ENCODE results near the gene TARP.
"Not testable (repeated sequence)": the region's sequence is repeated elsewhere in the genome, so short reads cannot be mapped to it uniquely, and the experiment has no call there.

TARP gene

GRCh38 chr7:38235606-38236005 lies 37.8 kb downstream of the TARP start:
- no peak for ATAC-seq
- no peak for DNase-seq
- no peak overlapping the region for H3K27ac ChIP-seq (ENCODE audit: low read length)
- WGBS, result 65% methylated on average over 4 of the region's 4 CpGs
- no peaks in the 10 kb centered on the region for H3K9me3 ChIP-seq (ENCODE audit: control insufficient read depth, low read length)
- no peaks in the 10 kb centered on the region for H3K27me3 ChIP-seq (ENCODE audit: control insufficient read depth, insufficient read depth)
- H3K4me1 ChIP-seq (ENCODE audit: control insufficient read depth, insufficient read depth, low read length), result no peaks in the 10 kb centered on the region
- H3K4me3 ChIP-seq (ENCODE audit: low read length), result no peak overlapping the region
- intact Hi-C loops (cut with DNase I), result no loop called here

GRCh38 chr7:38234759-38235158 lies 38.7 kb downstream of the TARP start:
- intact Hi-C loops (cut with DNase I); DNase-seq; H3K4me1 ChIP-seq (ENCODE audit: control insufficient read depth, insufficient read depth, low read length); H3K27me3 ChIP-seq (ENCODE audit: control insufficient read depth, insufficient read depth); H3K9me3 ChIP-seq (ENCODE audit: control insufficient read depth, low read length); ATAC-seq; H3K27ac ChIP-seq (ENCODE audit: low read length); H3K4me3 ChIP-seq (ENCODE audit: low read length): not testable (repeated sequence)
- 86% methylated on average over 11 of the region's 11 CpGs for WGBS

GRCh38 chr7:38232502-38233366 lies 40.7 kb downstream of the TARP start:
- WGBS, result 65% methylated on average over 11 of the region's 11 CpGs
- no peak overlapping the region for H3K4me3 ChIP-seq (ENCODE audit: low read length)
- peak; percentile 16 to 31 for ATAC-seq
- DNase-seq, result peak in 1 of 3 donors; percentile 52
- no peaks in the 10 kb centered on the region for H3K4me1 ChIP-seq (ENCODE audit: control insufficient read depth, insufficient read depth, low read length)
- H3K27ac ChIP-seq (ENCODE audit: low read length), result no peak overlapping the region
- H3K9me3 ChIP-seq (ENCODE audit: control insufficient read depth, low read length), result no peaks in the 10 kb centered on the region
- H3K27me3 ChIP-seq (ENCODE audit: control insufficient read depth, insufficient read depth), result no peaks in the 10 kb centered on the region
- intact Hi-C loops (cut with DNase I), result no loop called here

GRCh38 chr7:38229884-38230642 lies 43.4 kb downstream of the TARP start:
- H3K4me1 ChIP-seq (ENCODE audit: control insufficient read depth, insufficient read depth, low read length), result no peaks in the 10 kb centered on the region
- WGBS, result 85% methylated on average over 6 of the region's 6 CpGs
- no peak for ATAC-seq
- H3K27ac ChIP-seq (ENCODE audit: low read length), result no peak overlapping the region
- no peaks in the 10 kb centered on the region for H3K27me3 ChIP-seq (ENCODE audit: control insufficient read depth, insufficient read depth)
- no peak for DNase-seq
- H3K4me3 ChIP-seq (ENCODE audit: low read length), result no peak overlapping the region
- no peaks in the 10 kb centered on the region for H3K9me3 ChIP-seq (ENCODE audit: control insufficient read depth, low read length)
- intact Hi-C loops (cut with DNase I), result loop anchor here in 1 of 4 donors (10.0 kb wide), 1 partner anchor 325 kb away; no protein-coding TSS in a partner anchor

GRCh38 chr7:38229386-38229785 lies 44.0 kb downstream of the TARP start:
- intact Hi-C loops (cut with DNase I), result loop anchor here in 1 of 4 donors (10.0 kb wide), 1 partner anchor 325 kb away; no protein-coding TSS in a partner anchor
- no peak overlapping the region for H3K4me3 ChIP-seq (ENCODE audit: low read length)

GRCh38 chr7:38224392-38224791 lies 49.0 kb downstream of the TARP start:
- H3K9me3 ChIP-seq (ENCODE audit: control insufficient read depth, low read length), result no peaks in the 10 kb centered on the region
- no peaks in the 10 kb centered on the region for H3K27me3 ChIP-seq (ENCODE audit: control insufficient read depth, insufficient read depth)
- ATAC-seq (no peak), DNase-seq (no peak)
- no peak overlapping the region for H3K4me3 ChIP-seq (ENCODE audit: low read length)
- WGBS, result 91% methylated on average over 5 of the region's 5 CpGs
- no peak overlapping the region for H3K27ac ChIP-seq (ENCODE audit: low read length)
- intact Hi-C loops (cut with DNase I), result loop anchor here (5.0 to 10.0 kb wide), 5 partner anchors 93 to 322 kb away; no protein-coding TSS in a partner anchor
- H3K4me1 ChIP-seq (ENCODE audit: control insufficient read depth, insufficient read depth, low read length), result no peaks in the 10 kb centered on the region

More at GRCh38 chr7:38229386-38229785, 44.0 kb downstream of the TARP start:
- WGBS, result 93% methylated on average over 6 of the region's 6 CpGs
- ATAC-seq (no peak), DNase-seq (no peak)
- Histone ChIP-seq H3K27ac (ENCODE audit: low read length) (no peak overlapping the region), H3K9me3 (ENCODE audit: control insufficient read depth, low read length) (no peaks in the 10 kb centered on the region), H3K4me1 (ENCODE audit: control insufficient read depth, insufficient read depth, low read length) (no peaks in the 10 kb centered on the region), H3K27me3 (ENCODE audit: control insufficient read depth, insufficient read depth) (no peaks in the 10 kb centered on the region)

GRCh38 chr7:38223306-38223705 lies 50.1 kb downstream of the TARP start:
- ATAC-seq (no peak), DNase-seq (no peak)
- 91% methylated on average over 2 of the region's 2 CpGs for WGBS
- H3K9me3 ChIP-seq (ENCODE audit: control insufficient read depth, low read length), result no peaks in the 10 kb centered on the region
- no peak overlapping the region for H3K4me3 ChIP-seq (ENCODE audit: low read length)
- intact Hi-C loops (cut with DNase I), result loop anchor here (5.0 to 10.0 kb wide), 5 partner anchors 94 to 321 kb away; no protein-coding TSS in a partner anchor
- H3K27me3 ChIP-seq (ENCODE audit: control insufficient read depth, insufficient read depth), result no peaks in the 10 kb centered on the region
- no peak overlapping the region for H3K27ac ChIP-seq (ENCODE audit: low read length)
- H3K4me1 ChIP-seq (ENCODE audit: control insufficient read depth, insufficient read depth, low read length), result no peaks in the 10 kb centered on the region

- Histone ChIP-seq H3K27ac (ENCODE audit: low read length) (no peak overlapping the region), H3K4me3 (ENCODE audit: low read length) (no peak overlapping the region), H3K4me1 (ENCODE audit: control insufficient read depth, insufficient read depth, low read length) (no peaks in the 10 kb centered on the region), H3K9me3 (ENCODE audit: control insufficient read depth, low read length) (no peaks in the 10 kb centered on the region), H3K27me3 (ENCODE audit: control insufficient read depth, insufficient read depth) (no peaks in the 10 kb centered on the region)
- 60% methylated on average over 5 of the region's 5 CpGs for WGBS
- ATAC-seq (peak; percentile 77 to 83), DNase-seq (no peak)
- intact Hi-C loops (cut with DNase I), result loop anchor here (1.0 to 10.0 kb wide), 6 partner anchors 95 to 320 kb away; no protein-coding TSS in a partner anchor
Measured at GRCh38 chr7:38222481-38223096, 50.8 kb downstream of the TARP start.

- no peak overlapping the region for H3K4me3 ChIP-seq (ENCODE audit: low read length)
- 82% methylated on average over 3 of the region's 3 CpGs for WGBS
- ATAC-seq, result no peak
- no peaks in the 10 kb centered on the region for H3K4me1 ChIP-seq (ENCODE audit: control insufficient read depth, insufficient read depth, low read length)
- intact Hi-C loops (cut with DNase I), result loop anchor here (5.0 to 10.0 kb wide), 5 partner anchors 97 to 318 kb away; no protein-coding TSS in a partner anchor
- H3K27ac ChIP-seq (ENCODE audit: low read length), result no peak overlapping the region
- DNase-seq, result no peak
- no peaks in the 10 kb centered on the region for H3K9me3 ChIP-seq (ENCODE audit: control insufficient read depth, low read length)
- no peaks in the 10 kb centered on the region for H3K27me3 ChIP-seq (ENCODE audit: control insufficient read depth, insufficient read depth)
Measured at GRCh38 chr7:38220452-38220851, 53.0 kb downstream of the TARP start.

- H3K4me3 ChIP-seq (ENCODE audit: low read length), result no peak overlapping the region
- ATAC-seq (no peak), DNase-seq (peak in 1 of 3 donors; percentile 25)
- WGBS, result 89% methylated on average over 2 of the region's 2 CpGs
- H3K4me1 ChIP-seq (ENCODE audit: control insufficient read depth, insufficient read depth, low read length), result peaks cover 3% of the 10 kb centered on the region
- H3K27me3 ChIP-seq (ENCODE audit: control insufficient read depth, insufficient read depth), result no peaks in the 10 kb centered on the region
- H3K27ac ChIP-seq (ENCODE audit: low read length), result no peak overlapping the region
- intact Hi-C loops (cut with DNase I), result loop anchor here in 1 of 4 donors (2.0 to 5.0 kb wide), 2 partner anchors 40 to 117 kb away; partner anchors contain the start of gene STARD3NL
- H3K9me3 ChIP-seq (ENCODE audit: control insufficient read depth, low read length), result no peaks in the 10 kb centered on the region
Measured at GRCh38 chr7:38217672-38218071, 55.8 kb downstream of the TARP start.

Measured in right cardiac atrium (tissue), 5 donors.